HEK293 (cell line): ENCODE measurements around the gene APOBEC3G.
"Not testable (repeated sequence)": the region's sequence is repeated elsewhere in the genome, so short reads cannot be mapped to it uniquely, and the experiment has no call there.

Source experiments
- CTCF ChIA-PET: fragments of 350-600 bp; formaldehyde crosslinking; extraction: SDS; loops from one replicate; lab custom pipeline; 2021; ENCODE audit warnings: antibody characterized with exemption; lab: Yijun Ruan, JAX
- POLR2A ChIA-PET: fragments of 300-600 bp; formaldehyde crosslinking; extraction: SDS; loops from one replicate; lab custom pipeline; 2020; ENCODE audit warnings: antibody characterized with exemption, inconsistent platforms; lab: Yijun Ruan, JAX
- H3K27ac ChIP-seq: fragments of 200-500 bp; sonication (Bioruptor generic); 2 replicates; pipeline ENCODE4 v1.5.1; 2014; ENCODE audit warnings: low read depth, low read length, control low read depth, inconsistent platforms; ENCODE audit errors: extremely low read depth
- H3K36me3 ChIP-seq, 2 experiments: fragments of 200-500 bp in 1 of 2; sonication (Bioruptor generic) in 1 of 2; 1 replicate in 1 of 2; 2 replicates in 1 of 2; pipeline ENCODE4 v1.5.1; 2014 to 2017; ENCODE audit warnings: inconsistent platforms in 2 of 2, low read length in 2 of 2; ENCODE audit not compliant: control insufficient read depth in 2 of 2, insufficient read depth in 1 of 2
- H3K4me1 ChIP-seq: fragments of 200-500 bp; sonication (Bioruptor generic); 2 replicates; pipeline ENCODE4 v1.5.1; 2014; ENCODE audit warnings: mild to moderate bottlenecking, low read length, inconsistent platforms; ENCODE audit not compliant: control insufficient read depth, insufficient read depth
- H3K4me3 ChIP-seq: 2 replicates; pipeline ENCODE4 v1.5.1; 2011; ENCODE audit warnings: low read depth, mild to moderate bottlenecking, control low read depth, low read length, moderate library complexity
- H3K9me3 ChIP-seq: fragments of 200-500 bp; sonication (Bioruptor generic); 2 replicates; pipeline ENCODE4 v1.5.1; 2014; ENCODE audit warnings: low read depth, low read length, inconsistent platforms; ENCODE audit not compliant: control insufficient read depth, insufficient read depth
- BCL11A ChIP-seq: fragments of 450-650 bp; formaldehyde crosslinking; IDR thresholded peaks from 2 replicates; pipeline ENCODE4 v1.5.1; 2016; ENCODE audit warnings: low read depth, missing biosample characterization, missing genetic modification characterization
- EGR2 ChIP-seq: fragments of 450-650 bp; formaldehyde crosslinking; IDR thresholded peaks from 2 replicates; pipeline ENCODE4 v1.5.1; 2016; ENCODE audit warnings: low read depth, missing biosample characterization, missing genetic modification characterization
- KLF1 ChIP-seq: fragments of 450-650 bp; formaldehyde crosslinking; IDR thresholded peaks from 2 replicates; pipeline ENCODE4 v1.5.1; 2016; ENCODE audit warnings: missing biosample characterization, missing genetic modification characterization
- YY1 ChIP-seq: fragments of 450-650 bp; formaldehyde crosslinking; IDR thresholded peaks from 2 replicates; pipeline ENCODE4 v1.5.1; 2018; ENCODE audit warnings: missing biosample characterization, missing genetic modification characterization
- ZNF2 ChIP-seq: fragments of 450-650 bp; formaldehyde crosslinking; IDR thresholded peaks from 2 replicates; pipeline ENCODE4 v1.5.1; 2016; ENCODE audit warnings: missing biosample characterization, missing genetic modification characterization
- ZNF335 ChIP-seq: fragments of 450-650 bp; formaldehyde crosslinking; conservative IDR thresholded peaks from 2 replicates; pipeline ENCODE4 v1.5.1; 2016; ENCODE audit warnings: missing biosample characterization, missing genetic modification characterization
- ZNF354C ChIP-seq: fragments of 450-650 bp; formaldehyde crosslinking; IDR thresholded peaks from 2 replicates; pipeline ENCODE4 v1.5.1; 2016; ENCODE audit warnings: missing biosample characterization, missing genetic modification characterization, low read depth, borderline replicate concordance
- ZNF513 ChIP-seq: fragments of 450-650 bp; IDR thresholded peaks from 2 replicates; pipeline ENCODE4 v1.5.1; 2018; ENCODE audit warnings: missing biosample characterization, missing genetic modification characterization
- ZNF623 ChIP-seq: fragments of 450-650 bp; formaldehyde crosslinking; IDR thresholded peaks from 2 replicates; pipeline ENCODE4 v1.5.1; 2016; ENCODE audit warnings: missing biosample characterization, missing genetic modification characterization

APOBEC3G gene

GRCh38 chr22:39029227-39029626 lies 47.8 kb upstream of the APOBEC3G start:
- ChIA-PET CTCF (interaction anchor here (0.9 to 1.4 kb wide), 2 partner anchors 26 to 260 kb away, joined by 3 to 5 read pairs; no protein-coding TSS in a partner anchor), POLR2A (interaction anchor here (0.6 kb wide), 1 partner anchor 9 kb away, joined by 5 read pairs; no protein-coding TSS in a partner anchor)
- no peaks in the 10 kb centered on the region for H3K4me1 ChIP-seq
- H3K9me3 ChIP-seq: no peaks in the 10 kb centered on the region
- no peak for TF ChIP-seq ZNF354C (tag by site-specific recombination)
- H3K4me3 ChIP-seq: no peak overlapping the region
- H3K36me3 ChIP-seq: peaks cover 0 to 10% of the 10 kb centered on the region in 2 experiments; a peak in 1 of 3 replicates
- no peak overlapping the region for H3K27ac ChIP-seq

GRCh38 chr22:39030705-39031104 lies 46.4 kb upstream of the APOBEC3G start:
- ChIA-PET POLR2A (no interaction called here), CTCF (no interaction called here)
- Histone ChIP-seq H3K9me3 (no peaks in the 10 kb centered on the region), H3K36me3 (no peaks in the 10 kb centered on the region), H3K4me1 (no peaks in the 10 kb centered on the region), H3K4me3 (no peak overlapping the region), H3K27ac (no peak overlapping the region)
- TF ChIP-seq EGR2 (tag by site-specific recombination): peak; percentile 44
- TF ChIP-seq ZNF2 (tag by site-specific recombination): no peak

- H3K27ac ChIP-seq, H3K9me3 ChIP-seq, CTCF ChIA-PET, H3K4me1 ChIP-seq, H3K4me3 ChIP-seq, H3K36me3 ChIP-seq: not testable (repeated sequence)
- POLR2A ChIA-PET: interaction anchor here (0.6 kb wide), 1 partner anchor 42 kb away, joined by 3 read pairs; no protein-coding TSS in a partner anchor
These were observed 45.4 kb upstream of the APOBEC3G start for GRCh38 chr22:39031434-39032295.

GRCh38 chr22:39037071-39037470 lies 40.0 kb upstream of the APOBEC3G start:
- H3K27ac ChIP-seq, H3K4me3 ChIP-seq, H3K36me3 ChIP-seq, CTCF ChIA-PET, H3K4me1 ChIP-seq, POLR2A ChIA-PET, H3K9me3 ChIP-seq: not testable (repeated sequence)

GRCh38 chr22:39039306-39040126 lies 37.6 kb upstream of the APOBEC3G start:
- CTCF ChIA-PET: interaction anchor here (0.6 kb wide), 1 partner anchor 309 kb away, joined by 3 read pairs; no protein-coding TSS in a partner anchor
- no peaks in the 10 kb centered on the region for H3K4me1 ChIP-seq
- no peak overlapping the region for H3K4me3 ChIP-seq
- TF ChIP-seq KLF1 (no peak), BCL11A (tag by site-specific recombination) (no peak), ZNF513 (no peak), YY1 (tag by site-specific recombination) (no peak), ZNF623 (tag by site-specific recombination) (no peak), ZNF335 (tag by site-specific recombination) (peak; percentile 99)
- peaks cover 3 to 5% of the 10 kb centered on the region in 2 experiments; a peak in 2 of 3 replicates for H3K36me3 ChIP-seq
- peak overlapping the region; percentile 1; the same call in 1 of the 2 replicates for H3K27ac ChIP-seq
- POLR2A ChIA-PET: no interaction called here
- no peaks in the 10 kb centered on the region for H3K9me3 ChIP-seq
